ENCODE measurements around the gene MXD3.
"Not testable (repeated sequence)": the region's sequence is repeated elsewhere in the genome, so short reads cannot be mapped to it uniquely, and the experiment has no call there.

DNA sequence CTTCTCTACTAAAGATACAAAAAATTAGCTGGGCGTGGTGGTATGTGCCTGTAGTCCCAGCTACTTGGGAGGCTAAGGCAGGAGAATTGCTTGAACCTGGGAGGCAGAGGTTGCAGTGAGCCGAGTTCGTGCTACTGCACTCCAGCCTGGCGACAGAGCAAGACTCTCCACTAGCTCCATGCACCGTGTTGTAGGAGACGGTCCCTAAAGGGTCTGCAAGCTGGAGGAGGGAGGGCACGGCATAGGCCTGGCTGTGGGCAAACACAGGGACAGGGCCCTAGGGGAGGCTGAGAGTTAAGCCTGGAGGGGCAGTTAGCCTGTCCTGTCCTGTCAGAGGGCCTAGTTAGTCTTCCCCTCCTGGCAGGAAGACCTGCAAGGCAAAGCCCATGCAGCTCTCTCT, 49.0 kb upstream of the MXD3 start:
- not testable (repeated sequence) for TF ChIP-seq EZH2 (IDR thresholded peaks at IDR 0.05; ENCODE audit: low read depth)
- TF ChIP-seq, protein P1, sequence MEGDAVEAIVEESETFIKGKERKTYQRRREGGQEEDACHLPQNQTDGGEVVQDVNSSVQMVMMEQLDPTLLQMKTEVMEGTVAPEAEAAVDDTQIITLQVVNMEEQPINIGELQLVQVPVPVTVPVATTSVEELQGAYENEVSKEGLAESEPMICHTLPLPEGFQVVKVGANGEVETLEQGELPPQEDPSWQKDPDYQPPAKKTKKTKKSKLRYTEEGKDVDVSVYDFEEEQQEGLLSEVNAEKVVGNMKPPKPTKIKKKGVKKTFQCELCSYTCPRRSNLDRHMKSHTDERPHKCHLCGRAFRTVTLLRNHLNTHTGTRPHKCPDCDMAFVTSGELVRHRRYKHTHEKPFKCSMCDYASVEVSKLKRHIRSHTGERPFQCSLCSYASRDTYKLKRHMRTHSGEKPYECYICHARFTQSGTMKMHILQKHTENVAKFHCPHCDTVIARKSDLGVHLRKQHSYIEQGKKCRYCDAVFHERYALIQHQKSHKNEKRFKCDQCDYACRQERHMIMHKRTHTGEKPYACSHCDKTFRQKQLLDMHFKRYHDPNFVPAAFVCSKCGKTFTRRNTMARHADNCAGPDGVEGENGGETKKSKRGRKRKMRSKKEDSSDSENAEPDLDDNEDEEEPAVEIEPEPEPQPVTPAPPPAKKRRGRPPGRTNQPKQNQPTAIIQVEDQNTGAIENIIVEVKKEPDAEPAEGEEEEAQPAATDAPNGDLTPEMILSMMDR (conservative IDR thresholded peaks at IDR 0.05) = not testable (repeated sequence)

Data from PC-9 (cell line).